Neural progenitor cell (in vitro differentiated cells): ENCODE data around the gene KDF1. TPM values are rescaled to one million over a fixed set of nuclear protein-coding genes. Genes with fewer than 3 reads are reported as not detected.
A peak's percentile ranks its signal among the peaks of the same experiment; 100 is the strongest.

Experiments used
- DNase-seq: peaks from one replicate; pipeline ENCODE4 v3.0.0-alpha.2; 2016; ENCODE audit warnings: low spot score
- H2AFZ ChIP-seq: fragments of 200-600 bp; sonication (generic); replicated peaks from 2 replicates; pipeline ENCODE4 v1.6.1; 2016; ENCODE audit warnings: antibody characterized with exemption
- H3F3A ChIP-seq: fragments of 200-600 bp; sonication (generic); 2 replicates; pipeline ENCODE4 v1.6.1; 2016; ENCODE audit warnings: antibody characterized with exemption, low read depth
- H3K27ac ChIP-seq: fragments of 200-600 bp; sonication (generic); 2 replicates; pipeline ENCODE4 v1.5.1; 2016; ENCODE audit warnings: mild to moderate bottlenecking
- H3K27me3 ChIP-seq: fragments of 200-600 bp; sonication (generic); 2 replicates; pipeline ENCODE4 v1.6.1; 2016; ENCODE audit warnings: mild to moderate bottlenecking, moderate library complexity
- H3K36me3 ChIP-seq: fragments of 200-600 bp; sonication (generic); 2 replicates; pipeline ENCODE4 v1.5.1; 2016
- H3K4me1 ChIP-seq: fragments of 200-600 bp; sonication (generic); 2 replicates; pipeline ENCODE4 v1.6.1; 2016; ENCODE audit warnings: mixed run types
- H3K4me2 ChIP-seq: fragments of 200-600 bp; sonication (generic); 2 replicates; pipeline ENCODE4 v1.6.1; 2016
- H3K4me3 ChIP-seq: fragments of 200-600 bp; sonication (generic); 2 replicates; pipeline ENCODE4 v1.5.1; 2016
- H3K79me2 ChIP-seq: fragments of 200-600 bp; sonication (generic); 2 replicates; pipeline ENCODE4 v1.6.1; 2016; ENCODE audit warnings: low read depth
- H3K9ac ChIP-seq: fragments of 200-600 bp; sonication (generic); 2 replicates; pipeline ENCODE4 v1.6.1; 2016
- H3K9me3 ChIP-seq: fragments of 200-600 bp; sonication (generic); 2 replicates; pipeline ENCODE4 v1.5.1; 2016; ENCODE audit warnings: low read depth
- H4K20me1 ChIP-seq: fragments of 200-600 bp; sonication (generic); 2 replicates; pipeline ENCODE4 v1.6.1; 2016; ENCODE audit warnings: low read depth
- H3K27ac Mint-ChIP-seq: 3 replicates; pipeline ENCODE4 v1.8.0; 2021; ENCODE audit warnings: mixed read lengths
- H3K27me3 Mint-ChIP-seq: 2 replicates; pipeline ENCODE4 v1.8.0; 2022; ENCODE audit warnings: low read depth, mild to moderate bottlenecking, inconsistent platforms, moderate library complexity, mixed read lengths; ENCODE audit not compliant: insufficient read depth
- H3K36me3 Mint-ChIP-seq: 3 replicates; pipeline ENCODE4 v1.8.0; 2021; ENCODE audit warnings: mixed read lengths
- H3K4me1 Mint-ChIP-seq: 3 replicates; pipeline ENCODE4 v1.8.0; 2021; ENCODE audit warnings: mixed read lengths
- H3K4me3 Mint-ChIP-seq: 3 replicates; pipeline ENCODE4 v1.8.0; 2021; ENCODE audit warnings: mild to moderate bottlenecking, moderate library complexity, mixed read lengths
- H3K9me3 Mint-ChIP-seq: 3 replicates; pipeline ENCODE4 v1.8.0; 2020; ENCODE audit warnings: mixed read lengths
- CTCF ChIP-seq: fragments of 200-600 bp; sonication (generic); IDR thresholded peaks from 2 replicates; pipeline ENCODE4 v1.5.1; 2017; ENCODE audit warnings: antibody characterized with exemption, mild to moderate bottlenecking
- EZH2 ChIP-seq: fragments of 200-600 bp; sonication (generic); IDR thresholded peaks from 2 replicates; pipeline ENCODE4 v1.6.1; 2017; ENCODE audit warnings: antibody characterized with exemption, mild to moderate bottlenecking, moderate library complexity
- EZH2phosphoT487 ChIP-seq: fragments of 200-600 bp; sonication (generic); IDR thresholded peaks from 2 replicates; pipeline ENCODE4 v1.6.1; 2017; ENCODE audit warnings: antibody characterized with exemption
- total RNA-seq: library from RNA; depleted of rRNA; stranded (reverse); fragments of >200 nt; gene quantifications from 2 replicates; pipeline ENCODE4 v1.2.3, GENCODE V29; 2015; ENCODE audit warnings: low replicate concordance

The KDF1 gene
- total RNA-seq, 1 donor from 2014 or later: not detected

- DNase-seq: no peak
- peaks cover 17% of the 10 kb centered on the region for H3K4me1 ChIP-seq
- peak overlapping the region; percentile 57 for H3K4me3 ChIP-seq
- Mint-ChIP-seq H3K36me3 (no peaks in the 10 kb centered on the region), H3K27ac (no peak overlapping the region), H3K4me1 (peaks cover 46% of the 10 kb centered on the region), H3K9me3 (no peaks in the 10 kb centered on the region), H3K4me3 (peak overlapping the region; percentile 92), H3K27me3 (peaks cover 35% of the 10 kb centered on the region)
- peaks cover 71% of the 10 kb centered on the region for H3K27me3 ChIP-seq
- no peak overlapping the region for H3K27ac ChIP-seq
- peaks cover 8% of the 10 kb centered on the region for H4K20me1 ChIP-seq
- H3F3A ChIP-seq: peaks cover 21% of the 10 kb centered on the region
- no peaks in the 10 kb centered on the region for H3K79me2 ChIP-seq
- TF ChIP-seq CTCF (no peak), EZH2 (peak; percentile 76), EZH2phosphoT487 (peak; percentile 73)
- H2AFZ ChIP-seq: no peak overlapping the region
- H3K9me3 ChIP-seq: no peaks in the 10 kb centered on the region
- H3K9ac ChIP-seq: no peak overlapping the region
- H3K4me2 ChIP-seq: peak overlapping the region; percentile 98
- no peaks in the 10 kb centered on the region for H3K36me3 ChIP-seq
Observed at GRCh38 chr1:26994787-26995517, 34.7 kb upstream of the KDF1 start.

GRCh38 chr1:26994020-26994786 lies 33.9 kb upstream of the KDF1 start:
- no peaks in the 10 kb centered on the region for H3K9me3 ChIP-seq
- peak; percentile 70 for TF ChIP-seq EZH2phosphoT487
- no peak for TF ChIP-seq CTCF
- TF ChIP-seq EZH2: peak; percentile 85
- no peaks in the 10 kb centered on the region for H3K79me2 ChIP-seq
- no peaks in the 10 kb centered on the region for H3K9me3 Mint-ChIP-seq
- peak; percentile 77 for DNase-seq
- peaks cover 8% of the 10 kb centered on the region for H4K20me1 ChIP-seq
- no peak overlapping the region for H3K27ac ChIP-seq
- no peaks in the 10 kb centered on the region for H3K36me3 Mint-ChIP-seq
- H3K27me3 ChIP-seq: peaks cover 71% of the 10 kb centered on the region
- peaks cover 41% of the 10 kb centered on the region for H3K27me3 Mint-ChIP-seq
- no peaks in the 10 kb centered on the region for H3K36me3 ChIP-seq
- peak overlapping the region; percentile 92 for H3K4me3 Mint-ChIP-seq
- peaks cover 10% of the 10 kb centered on the region for H3K4me1 ChIP-seq
- peak overlapping the region; percentile 88 for H2AFZ ChIP-seq
- H3K4me3 ChIP-seq: peak overlapping the region; percentile 57
- peaks cover 14% of the 10 kb centered on the region for H3F3A ChIP-seq
- no peak overlapping the region for H3K27ac Mint-ChIP-seq
- H3K4me1 Mint-ChIP-seq: peaks cover 38% of the 10 kb centered on the region
- peak overlapping the region; percentile 98 for H3K4me2 ChIP-seq
- no peak overlapping the region for H3K9ac ChIP-seq

DNA sequence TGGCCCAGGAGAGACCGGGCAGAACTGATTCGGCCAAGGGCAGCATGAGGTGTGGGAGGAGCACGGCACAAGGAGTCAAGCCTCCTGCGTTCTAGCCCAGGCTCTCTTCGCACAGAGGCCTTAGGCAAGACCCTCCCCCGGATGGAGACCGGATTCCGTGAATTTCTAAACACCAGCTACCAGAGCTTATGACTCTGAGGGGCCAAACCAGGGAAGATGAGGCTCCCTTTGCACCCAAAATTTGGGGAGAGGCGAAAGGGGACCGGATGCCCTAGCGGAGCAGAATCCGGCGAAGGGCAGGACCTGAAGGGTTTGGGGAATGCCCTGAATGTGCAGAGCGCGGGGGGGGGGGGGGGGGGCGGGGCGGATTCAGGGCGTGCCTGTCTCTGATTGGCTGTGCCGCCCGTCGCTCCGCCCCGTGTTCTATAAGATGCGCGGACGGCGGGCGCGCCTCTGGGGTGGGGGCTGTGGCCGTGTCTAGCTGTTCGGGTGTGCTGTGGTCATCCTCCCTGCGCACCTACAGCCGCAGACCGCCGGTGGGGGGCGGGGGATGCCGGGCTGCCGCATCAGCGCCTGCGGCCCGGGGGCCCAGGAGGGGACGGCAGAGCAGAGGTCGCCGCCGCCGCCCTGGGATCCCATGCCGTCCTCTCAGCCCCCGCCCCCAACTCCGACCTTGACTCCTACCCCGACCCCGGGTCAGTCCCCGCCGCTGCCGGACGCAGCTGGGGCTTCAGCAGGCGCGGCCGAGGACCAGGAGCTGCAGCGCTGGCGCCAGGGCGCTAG lies 33.2 kb upstream of the KDF1 start, which contains the start of gene TRNP1:
Gene TRNP1 (plus strand): TSS at position 456 of the 783 bp plus-strand sequence. CDS start 95 bp downstream, at position 551.
- H3K36me3 Mint-ChIP-seq: no peaks in the 10 kb centered on the region
- H3K4me2 ChIP-seq: peak within 1 kb of the TSS; percentile 98
- no peaks in the 10 kb centered on the region for H3K9me3 Mint-ChIP-seq
- DNase-seq: peak; percentile 91
- TF ChIP-seq CTCF (no peak), EZH2 (peak; percentile 15)
- H3K27ac ChIP-seq: no peak within 1 kb of the TSS
- no peaks in the 10 kb centered on the region for H3K9me3 ChIP-seq
- no peaks in the 10 kb centered on the region for H3K36me3 ChIP-seq
- peak within 1 kb of the TSS; percentile 88 for H2AFZ ChIP-seq
- no peak within 1 kb of the TSS for H3K27ac Mint-ChIP-seq
- peak within 1 kb of the TSS; percentile 57 for H3K4me3 ChIP-seq
- peaks cover 42% of the 10 kb centered on the region for H3K27me3 Mint-ChIP-seq
- peaks cover 31% of the 10 kb centered on the region for H3K4me1 Mint-ChIP-seq
- H3K4me3 Mint-ChIP-seq: peak within 1 kb of the TSS; percentile 92
- peaks cover 6% of the 10 kb centered on the region for H3K4me1 ChIP-seq
- peaks cover 7% of the 10 kb centered on the region for H3F3A ChIP-seq
- H4K20me1 ChIP-seq: peaks cover 8% of the 10 kb centered on the region
- H3K27me3 ChIP-seq: peaks cover 71% of the 10 kb centered on the region
- H3K9ac ChIP-seq: no peak within 1 kb of the TSS
- no peaks in the 10 kb centered on the region for H3K79me2 ChIP-seq
